EL (cell line): ENCODE data around the gene RAPGEF5.

Source experiments
- DNase-seq: peaks from one replicate; pipeline ENCODE4 v3.0.0-alpha.2; 2016

Gene RAPGEF5

GRCh38 chr7:22213081-22213480 is 143.9 kb downstream of the RAPGEF5 start:
- DNase-seq, result no peak

- DNase-seq, result no peak
Measured at GRCh38 chr7:22210967-22211366, 146.0 kb downstream of the RAPGEF5 start.

DNA sequence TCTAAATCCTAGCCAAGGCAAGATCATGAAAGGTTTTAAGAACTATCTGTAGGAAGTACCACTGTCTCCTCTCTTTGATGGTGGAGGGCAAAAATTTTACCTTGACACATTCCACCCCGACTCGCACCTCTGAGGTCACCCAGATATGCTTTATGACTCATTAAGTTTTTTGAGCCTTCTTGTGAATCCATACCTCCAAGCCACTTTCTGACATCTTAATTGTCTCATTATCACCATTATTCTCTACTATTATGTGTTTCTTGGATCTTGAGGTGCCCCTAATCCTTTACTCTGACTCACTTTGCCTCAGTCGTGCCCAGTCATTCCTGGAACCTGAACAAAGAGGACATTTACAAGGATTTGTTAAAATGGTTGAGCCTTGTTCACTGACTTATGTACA is 146.6 kb downstream of the RAPGEF5 start:
- no peak for DNase-seq

DNA sequence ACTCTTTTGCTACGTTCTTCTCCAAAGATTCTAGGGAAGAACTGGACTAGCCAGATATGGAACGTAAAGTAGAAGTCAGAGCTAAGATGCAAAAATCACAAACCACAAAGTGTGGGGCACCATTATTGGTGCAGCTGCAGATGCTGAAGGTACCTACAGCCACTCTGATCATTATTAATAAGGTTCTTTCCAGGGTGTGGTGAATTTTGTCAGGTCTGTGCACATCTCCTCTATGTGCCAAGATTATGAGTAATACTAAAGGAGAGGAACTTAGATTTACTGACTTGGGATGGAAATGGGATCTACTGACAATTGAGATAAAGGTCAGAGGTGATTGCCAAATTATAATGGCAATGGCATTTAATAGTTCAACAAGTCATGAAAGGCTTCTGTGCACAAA is 148.2 kb downstream of the RAPGEF5 start:
- DNase-seq, result no peak

DNA sequence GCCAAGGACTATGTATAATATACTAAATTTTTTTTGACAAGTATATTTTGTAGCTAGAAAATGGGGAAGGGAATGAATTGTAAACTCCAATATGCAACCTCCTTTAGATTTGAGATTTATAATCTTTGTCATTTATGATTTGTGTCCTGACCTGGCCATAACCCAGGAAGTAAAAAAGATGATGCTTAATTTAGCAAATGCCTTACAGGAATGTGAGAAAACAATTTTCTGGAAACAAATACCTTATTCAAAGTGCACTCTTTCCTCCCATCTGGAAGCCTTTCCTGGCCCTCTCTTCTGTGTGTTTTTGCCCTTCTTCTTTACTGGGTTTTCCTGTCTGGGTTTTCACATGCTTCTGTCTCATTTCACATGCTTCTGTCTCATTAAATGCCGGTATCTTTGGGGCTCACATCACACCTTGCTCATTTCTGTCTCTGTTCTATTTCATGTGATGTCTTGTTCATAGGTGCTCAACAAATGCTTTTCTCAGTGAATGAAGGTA is 149.2 kb downstream of the RAPGEF5 start:
- DNase-seq, result no peak

DNA sequence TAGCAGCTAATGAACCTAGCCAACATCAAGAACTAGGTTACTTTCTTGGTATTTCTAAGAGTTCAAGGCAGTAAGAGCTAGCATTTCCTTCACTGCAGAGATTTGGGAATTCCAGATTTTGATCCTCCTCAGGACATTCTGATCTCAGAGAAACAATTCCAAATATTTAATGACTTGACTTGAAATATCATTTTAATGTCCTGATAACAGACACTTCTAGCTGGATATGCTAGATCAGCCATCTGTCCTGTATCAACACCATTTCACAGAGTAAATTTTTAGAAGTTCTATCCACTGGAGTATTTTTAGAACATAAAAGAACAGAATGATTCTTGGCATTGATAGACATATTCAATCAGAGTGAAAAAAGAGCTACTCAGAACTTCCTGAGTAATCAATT is 151.3 kb downstream of the RAPGEF5 start:
- DNase-seq, result no peak

DNA sequence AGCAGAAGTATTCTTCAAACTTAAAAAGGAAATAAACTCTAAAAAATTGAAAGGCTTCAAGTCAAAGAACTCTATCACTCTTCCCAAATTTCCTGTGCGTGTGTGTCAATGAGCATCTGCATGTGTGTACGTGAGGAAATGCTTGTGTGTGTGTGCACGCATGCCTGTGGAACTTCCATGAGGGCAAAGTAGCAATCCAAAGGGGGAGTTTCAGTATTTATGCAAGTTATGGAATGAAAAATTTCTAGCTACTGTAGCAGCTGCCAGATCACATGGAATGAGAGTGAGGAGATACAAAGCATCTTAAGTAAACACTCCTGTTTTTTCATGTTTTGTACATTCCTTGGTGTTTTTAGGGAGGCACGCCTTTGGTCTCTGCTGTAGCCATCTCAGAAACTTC is 152.6 kb downstream of the RAPGEF5 start:
- no peak for DNase-seq

GRCh38 chr7:22202141-22202540 is 154.8 kb downstream of the RAPGEF5 start:
- DNase-seq, result no peak

GRCh38 chr7:22201186-22201880 is 155.6 kb downstream of the RAPGEF5 start:
- no peak for DNase-seq

DNA sequence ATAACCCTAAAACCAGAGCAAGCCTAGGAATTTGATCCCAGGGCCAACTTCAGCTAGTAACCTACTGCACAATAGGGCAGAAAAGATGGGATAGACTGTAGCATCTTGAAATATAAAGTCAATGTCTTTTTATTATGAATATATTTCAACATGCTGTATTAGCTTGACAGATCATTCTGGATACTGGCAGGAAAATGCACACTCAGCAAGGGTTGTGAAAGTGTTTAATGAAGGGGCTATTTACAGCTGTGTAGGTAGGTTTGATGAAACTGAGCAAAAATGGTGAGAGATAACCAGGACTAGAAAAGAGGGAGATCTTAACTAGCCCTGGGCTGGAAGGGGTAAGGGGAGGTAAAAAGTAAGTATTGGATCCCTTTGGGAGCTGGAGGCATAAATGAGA is 156.2 kb downstream of the RAPGEF5 start:
- DNase-seq, result no peak

DNA sequence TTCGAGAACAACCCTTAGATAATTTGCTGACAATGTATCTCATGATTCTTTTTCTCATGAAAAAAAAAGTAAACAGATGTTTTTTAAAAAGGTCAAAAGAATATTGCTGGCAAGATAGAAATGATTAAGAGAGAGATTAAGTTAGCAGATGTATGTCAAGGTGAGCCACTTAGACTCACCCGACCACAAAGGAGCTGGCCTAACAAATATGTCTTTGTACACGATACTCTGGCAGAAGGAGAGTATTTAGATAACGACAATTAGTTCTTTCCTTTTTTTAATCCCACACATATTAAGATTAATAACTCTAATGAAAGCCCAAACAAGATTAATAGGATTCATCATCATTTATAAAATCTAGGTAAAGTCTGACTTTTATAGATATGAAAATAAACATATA is 156.7 kb downstream of the RAPGEF5 start:
- no peak for DNase-seq

DNA sequence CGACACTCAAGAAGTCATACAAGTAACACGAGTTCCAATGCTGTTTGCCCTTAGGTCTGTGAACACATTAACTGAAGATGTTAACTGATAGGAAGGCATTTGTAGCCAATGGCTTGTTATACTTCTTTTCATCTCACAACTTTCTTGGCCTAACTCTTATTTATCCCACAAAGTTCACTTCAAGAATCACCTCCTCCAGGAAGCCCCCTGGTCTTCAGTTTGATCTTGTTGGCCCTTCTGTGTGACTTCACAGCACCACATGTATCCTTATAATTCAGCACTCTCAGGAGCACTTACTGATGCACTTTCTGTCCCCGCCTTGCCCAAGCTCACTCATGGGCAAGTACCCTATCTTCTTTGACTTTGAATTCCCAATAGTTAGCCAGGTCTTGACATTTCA is 159.6 kb downstream of the RAPGEF5 start:
- no peak for DNase-seq

- no peak for DNase-seq
Measured at GRCh38 chr7:22196429-22196828, 160.5 kb downstream of the RAPGEF5 start.

DNA sequence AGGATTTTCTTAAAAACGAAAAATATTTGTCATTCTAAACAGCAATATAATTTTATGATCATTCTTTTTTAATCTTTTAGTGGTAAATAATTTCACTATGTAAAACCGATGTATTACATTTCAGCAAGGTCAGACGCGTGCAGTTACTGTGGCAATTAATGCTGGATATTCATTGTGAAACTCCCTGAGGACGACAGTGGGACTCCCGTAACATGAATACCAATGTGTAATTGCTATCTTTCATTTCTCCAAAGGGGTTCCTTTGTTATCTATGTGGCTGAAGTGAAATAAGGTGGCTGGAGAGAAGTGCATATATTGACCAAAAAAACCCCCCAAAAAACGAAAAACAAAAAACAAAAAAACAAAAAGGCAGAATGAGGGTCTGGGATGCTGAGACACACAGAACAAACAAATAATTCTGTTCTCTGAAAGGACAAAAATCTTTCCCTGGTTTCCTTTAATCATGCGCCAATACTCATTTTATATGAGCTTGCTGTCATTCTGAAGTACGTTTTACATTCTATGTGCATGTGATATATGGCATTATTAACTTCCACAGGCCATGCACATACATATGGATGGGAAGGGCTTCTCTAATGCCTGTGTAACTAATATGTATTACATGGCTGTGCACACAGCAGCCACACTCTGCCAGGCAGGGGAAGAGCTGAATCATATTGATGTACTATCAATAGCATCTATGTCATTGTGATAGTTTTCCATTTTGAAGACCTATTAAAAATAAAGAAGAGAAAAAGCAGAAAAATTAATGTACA is 161.4 kb downstream of the RAPGEF5 start:
- no peak for DNase-seq

GRCh38 chr7:22194658-22195273 is 162.2 kb downstream of the RAPGEF5 start:
- DNase-seq, result no peak

DNA sequence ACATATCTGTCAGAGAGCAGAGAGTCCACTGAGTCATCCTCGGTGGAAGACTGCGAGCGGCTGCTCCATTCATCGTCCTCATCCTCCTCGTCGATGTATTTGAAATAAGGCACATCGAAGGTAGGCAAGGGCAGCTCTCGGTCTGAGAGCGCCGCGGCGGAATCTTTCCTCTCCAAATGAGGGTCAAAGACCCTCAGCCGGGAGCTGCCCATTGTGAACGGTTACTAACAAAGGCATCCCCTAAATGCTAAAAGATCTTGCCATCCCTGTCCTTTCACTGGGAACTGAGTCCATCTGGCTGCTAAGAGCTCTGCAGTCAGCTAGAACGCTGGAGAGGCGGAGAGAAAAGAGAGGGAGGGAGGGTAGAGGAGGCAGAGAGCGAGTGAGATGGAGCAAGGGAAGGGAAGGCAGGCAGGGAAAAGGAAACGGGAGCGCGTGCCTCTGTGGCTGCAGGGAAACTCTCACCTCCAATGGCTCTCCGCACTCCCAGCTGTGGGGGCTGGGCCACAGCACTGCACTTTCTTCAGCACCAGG is 163.4 kb downstream of the RAPGEF5 start:
- DNase-seq, result peak; percentile 36

GRCh38 chr7:22192801-22193200 is 164.2 kb downstream of the RAPGEF5 start:
- DNase-seq, result no peak

DNA sequence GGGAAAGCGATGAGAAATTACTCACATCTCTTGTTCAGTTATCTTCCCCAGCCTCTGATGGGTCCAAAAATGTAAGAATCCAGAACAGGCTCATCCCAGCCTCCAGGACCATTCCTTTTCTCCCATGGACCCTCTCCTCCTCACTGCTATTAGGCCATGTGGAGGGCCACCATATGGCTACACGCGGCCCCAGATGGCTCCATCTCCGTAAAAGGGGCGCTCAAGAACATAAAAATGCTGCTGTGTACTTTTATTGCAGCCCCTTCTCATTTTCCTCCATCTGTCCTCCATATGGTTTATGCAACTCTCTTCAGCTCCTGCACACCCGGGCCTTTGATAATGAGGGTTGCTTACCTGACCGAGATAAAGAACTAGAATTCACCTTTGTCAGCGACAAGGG is 166.2 kb downstream of the RAPGEF5 start:
- no peak for DNase-seq

DNA sequence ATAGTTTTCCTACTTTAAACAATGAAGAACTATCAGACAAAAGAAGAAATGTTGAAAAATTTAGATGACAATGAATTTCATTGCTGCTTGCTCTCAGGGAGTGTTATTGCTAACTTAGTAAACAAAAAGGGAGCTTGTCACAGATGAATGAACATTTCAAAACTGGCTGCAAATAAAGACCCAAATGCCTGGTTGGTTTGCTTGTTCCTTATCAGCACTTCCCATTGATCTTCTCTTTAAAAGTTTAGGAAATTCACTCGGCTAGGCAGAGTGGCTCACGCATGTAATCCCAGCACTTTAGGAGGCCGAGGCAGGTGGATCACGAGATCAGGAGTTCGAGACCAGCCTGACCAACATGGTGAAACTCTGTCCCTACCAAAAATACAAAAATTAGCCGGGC is 167.2 kb downstream of the RAPGEF5 start:
- no peak for DNase-seq

- no peak for DNase-seq
Measured at GRCh38 chr7:22189230-22189629, 167.7 kb downstream of the RAPGEF5 start.

- DNase-seq, result no peak
Measured at GRCh38 chr7:22187691-22188348, 169.1 kb downstream of the RAPGEF5 start.

- no peak for DNase-seq
Measured at GRCh38 chr7:22185559-22185958, 171.4 kb downstream of the RAPGEF5 start.

DNA sequence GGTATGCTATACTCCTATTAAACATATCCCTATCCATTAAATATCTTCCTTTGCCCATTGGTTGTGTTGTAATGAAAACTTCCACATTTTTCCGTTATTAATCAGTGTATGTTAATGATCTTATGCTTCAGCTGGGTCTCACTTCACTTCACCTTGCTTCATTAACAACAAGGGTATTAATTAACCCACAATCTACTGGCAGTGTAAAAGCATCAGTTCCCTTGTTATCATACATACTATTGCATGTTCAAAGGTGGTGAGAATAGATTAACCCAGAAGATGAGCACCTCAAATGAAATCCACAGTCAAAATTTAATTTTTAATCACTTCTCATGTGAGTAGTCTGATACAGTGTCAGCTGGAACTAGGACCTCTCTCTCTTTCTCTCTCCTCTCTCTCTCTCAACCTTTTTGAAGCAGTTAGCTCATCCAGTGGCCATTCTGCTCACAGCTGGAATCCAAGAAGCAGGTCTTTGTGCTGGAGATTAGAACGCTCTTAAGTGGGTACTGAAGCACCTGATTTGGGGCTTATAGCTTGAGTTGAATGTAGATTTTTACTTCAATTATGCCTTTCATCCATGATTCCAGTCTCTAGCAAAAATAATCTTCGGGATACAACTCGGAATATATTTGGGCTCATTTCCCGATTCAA is 172.3 kb downstream of the RAPGEF5 start:
- no peak for DNase-seq
